ENCODE results near the gene VWC2. TPM values are rescaled to one million over a fixed set of nuclear protein-coding genes. Genes with fewer than 3 reads are reported as not detected.

VWC2 gene
- total and polyA plus RNA-seq, 2 of the 8 experiments (the other 6 are each of a cell fraction or from before 2014, with no cell fraction given): 0.24 to 0.30 TPM

GRCh38 chr7:49731836-49732235 lies 41.6 kb upstream of the VWC2 start:
- Histone ChIP-seq H2BK5ac (ENCODE audit: low read depth, low read length) (no peak overlapping the region), H3K23me2 (ENCODE audit: low read depth, low read length) (no peaks in the 10 kb centered on the region), H3K79me1 (ENCODE audit: low read depth, low read length) (no peaks in the 10 kb centered on the region), H3K23ac (ENCODE audit: insufficient read length) (no peak overlapping the region), H3K18ac (ENCODE audit: extremely low read depth, low read length) (no peak overlapping the region), H2BK12ac (ENCODE audit: low read depth, low read length) (no peak overlapping the region), H4K5ac (ENCODE audit: insufficient read length, low read depth, low read length) (no peak overlapping the region), H2BK120ac (replicated peaks; ENCODE audit: low read depth, low read length) (no peak overlapping the region), H4K91ac (replicated peaks; ENCODE audit: insufficient read length, low read length) (no peak overlapping the region), H2BK20ac (ENCODE audit: low read length) (no peak overlapping the region), H3K4me1 (replicated peaks in 1 of 4; ENCODE audit: control insufficient read depth in 3 of 4, insufficient read depth in 4 of 4, low read length in 3 of 4) (no peaks in the 10 kb centered on the region), H3K79me2 (ENCODE audit: control insufficient read depth in 1 of 2, insufficient read depth in 2 of 2, low read length in 2 of 2) (no peaks in the 10 kb centered on the region), H2AFZ (ENCODE audit: low read length) (no peak overlapping the region), H3K9ac (replicated peaks in 1 of 4; ENCODE audit: extremely low read depth in 1 of 4, low read depth in 3 of 4, low read length in 3 of 4) (no peak overlapping the region), H3K56ac (replicated peaks; ENCODE audit: insufficient read length, low read depth, low read length) (no peak overlapping the region), H3K4me2 (ENCODE audit: insufficient read depth in 1 of 2, low read depth in 2 of 2, low read length in 2 of 2) (no peak overlapping the region), H3K4me3 (ENCODE audit: extremely low read depth in 1 of 4, insufficient read depth in 2 of 4, low read depth in 3 of 4, low read length in 4 of 4) (no peak overlapping the region), H3K27me3 (replicated peaks in 1 of 4; ENCODE audit: control insufficient read depth in 3 of 4, extremely low read depth in 1 of 4, insufficient read depth in 3 of 4, low read length in 3 of 4) (no peaks in the 10 kb centered on the region), H4K20me1 (replicated peaks in 1 of 2; ENCODE audit: control insufficient read depth in 1 of 2, insufficient read depth in 2 of 2, low read length in 2 of 2) (no peaks in the 10 kb centered on the region), H3K14ac (ENCODE audit: insufficient read length) (no peak overlapping the region), H4K8ac (ENCODE audit: extremely low read depth, insufficient read depth, low read length) (no peak overlapping the region), H3K9me3 (ENCODE audit: insufficient read depth in 2 of 2, low read depth in 1 of 2, low read length in 1 of 2) (no peaks in the 10 kb centered on the region), H3K27ac (ENCODE audit: low read depth, low read length) (no peak overlapping the region), H3K36me3 (ENCODE audit: control insufficient read depth in 2 of 4, insufficient read depth in 4 of 4, low read length in 3 of 4) (no peaks in the 10 kb centered on the region), H2AK5ac (ENCODE audit: low read depth, low read length) (no peak overlapping the region), H3K4ac (replicated peaks; ENCODE audit: insufficient read length, low read depth, low read length) (no peak overlapping the region), H2BK15ac (ENCODE audit: low read length) (no peak overlapping the region)
- CTCF ChIA-PET (ENCODE audit: partially characterized antibody): no interaction called here
- no peak for TF ChIP-seq SP2 (IDR thresholded peaks at IDR 0.05; ENCODE audit: low read length)
- no peak for TF ChIP-seq SIN3A (conservative IDR thresholded peaks at IDR 0.05 in 1 of 2, IDR thresholded peaks at IDR 0.05 in 1 of 2; ENCODE audit: low read depth in 1 of 2, low read length in 2 of 2)
- POLR2A ChIA-PET (ENCODE audit: partially characterized antibody): no interaction called here
- WGBS, 2 experiments (ENCODE audit: extremely low coverage in 1 of 2, insufficient coverage in 1 of 2, insufficient read length in 1 of 2, insufficient replicate concordance in 2 of 2, low coverage in 1 of 2, low lambda C conversion rate in 2 of 2, missing lambda C conversion rate in 1 of 2): 52% methylated on average over 2 of the region's 2 CpGs; no CpG with 5 or more reads in 1 of the 2 experiments
- DNase-seq (ENCODE audit: low read depth in 1 of 2, low spot score in 2 of 2) (no peak), FAIRE-seq (no peak)

Measured in H1 (cell line).